Panc1 (cell line): ENCODE measurements around the gene PTRH1. TPM values are rescaled to one million over a fixed set of nuclear protein-coding genes. Genes with fewer than 3 reads are reported as not detected.

Experiments
- ATAC-seq: fragments of 200-7000 bp; cut with Tn5 transposase; 2 replicates; pipeline ENCODE4 v1.9.1; 2020; ENCODE audit warnings: mild to moderate bottlenecking, moderate library complexity
- BruUV-seq: library from RNA; stranded (reverse); fragments of 400-500 nt; replicated peaks from 2 replicates; lab custom pipeline; 2021; lab: Mats Ljungman, UMichigan
- CTCF ChIA-PET: fragments of 300-600 bp; sonication (Branson Sonifier 250); formaldehyde crosslinking; loops from one replicate; lab custom pipeline; 2022; ENCODE audit warnings: antibody characterized with exemption; lab: Charles Lee
- POLR2A ChIA-PET: fragments of 300-600 bp; sonication (Branson Sonifier 250); formaldehyde crosslinking; loops from one replicate; lab custom pipeline; 2022; ENCODE audit warnings: antibody characterized with exemption; lab: Charles Lee
- DNase-seq: peaks from one replicate; pipeline ENCODE4 v3.0.0-alpha.2; 2010; ENCODE audit warnings: low read depth, low spot score
- H3K27ac ChIP-seq: 2 replicates; pipeline ENCODE4 v1.5.1; 2011; ENCODE audit warnings: mild to moderate bottlenecking, low read length, inconsistent platforms
- H3K27me3 ChIP-seq: fragments of 200-500 bp; sonication (Bioruptor generic); 2 replicates; pipeline ENCODE4 v1.6.0; 2014; ENCODE audit warnings: low read length, inconsistent platforms; ENCODE audit not compliant: control insufficient read depth, insufficient read depth
- H3K36me3 ChIP-seq: fragments of 200-500 bp; sonication (Bioruptor generic); 2 replicates; pipeline ENCODE4 v1.5.1; 2014; ENCODE audit warnings: inconsistent platforms, mild to moderate bottlenecking, low read length, moderate library complexity; ENCODE audit not compliant: control insufficient read depth, insufficient read depth
- H3K4me1 ChIP-seq: 2 replicates; pipeline ENCODE4 v1.5.1; 2011; ENCODE audit warnings: inconsistent platforms, mild to moderate bottlenecking, low read length, moderate library complexity; ENCODE audit not compliant: control insufficient read depth, insufficient read depth
- H3K4me3 ChIP-seq, 2 experiments: 2 replicates each; pipeline ENCODE4 v1.5.1; 2011 to 2012; ENCODE audit warnings: low read depth in 2 of 2, low read length in 2 of 2, mild to moderate bottlenecking in 2 of 2, inconsistent platforms in 1 of 2, moderate library complexity in 1 of 2
- H3K9me3 ChIP-seq: fragments of 200-500 bp; sonication (Bioruptor generic); 2 replicates; pipeline ENCODE4 v1.5.1; 2014; ENCODE audit warnings: low read depth, mild to moderate bottlenecking, inconsistent platforms, low read length, moderate library complexity; ENCODE audit not compliant: control insufficient read depth, insufficient read depth
- CTCF ChIP-seq: fragments of 450-650 bp; IDR thresholded peaks from 2 replicates; pipeline ENCODE4 v1.5.1; 2017; ENCODE audit warnings: mild to moderate bottlenecking
- POLR2AphosphoS5 ChIP-seq: IDR thresholded peaks from 2 replicates; pipeline ENCODE4 v1.6.1; 2012; ENCODE audit warnings: mild to moderate bottlenecking, low read depth, low read length, moderate library complexity
- REST ChIP-seq, 2 experiments: IDR thresholded peaks; 2 replicates each; pipeline ENCODE4 v1.6.1; 2011 to 2012; ENCODE audit warnings: low read depth in 2 of 2, control low read depth in 1 of 2, low read length in 1 of 2, mild to moderate bottlenecking in 1 of 2, moderate library complexity in 1 of 2; ENCODE audit not compliant: insufficient read depth in 1 of 2
- SIN3A ChIP-seq: IDR thresholded peaks from 2 replicates; pipeline ENCODE4 v1.6.1; 2012; ENCODE audit warnings: low read depth, mild to moderate bottlenecking, low read length, moderate library complexity, borderline replicate concordance; ENCODE audit not compliant: insufficient read depth
- TCF7L2 ChIP-seq: IDR thresholded peaks from 2 replicates; pipeline ENCODE4 v1.6.1; 2011; ENCODE audit warnings: mild to moderate bottlenecking, low read depth, low read length, inconsistent platforms
- in situ Hi-C: cut with HindIII; loops from 2 replicates; pipeline ENCODE4 v1.10.0; 2016; ENCODE audit warnings: low sequenced_read_pairs, low pct_unique_long_range_greater_than_20kb
- intact Hi-C: fragments of 100-400 bp; cut with micrococcal nuclease; formaldehyde crosslinking; loops from one replicate; pipeline ENCODE4 v1.10.0; 2022; ENCODE audit not compliant: unreplicated experiment
- total RNA-seq: library from RNA; stranded (reverse); gene quantifications from one replicate; pipeline ENCODE4 v1.2.1, GENCODE V29; 2021; ENCODE audit not compliant: unreplicated experiment

Gene PTRH1
- total RNA-seq, 1 experiment from 2014 or later = 13.8 TPM

GRCh38 chr9:127714951-127715469 lies 453 bp downstream of the PTRH1 start:
- ChIA-PET POLR2A (no interaction called here), CTCF (no interaction called here)
- H3K36me3 ChIP-seq = peaks cover 3% of the 10 kb centered on the region; the same call in 1 of the 2 replicates
- no peaks in the 10 kb centered on the region for H3K9me3 ChIP-seq
- ATAC-seq (peak; percentile 24), DNase-seq (no peak)
- H3K4me3 ChIP-seq = peak overlapping the region; percentile 75 to 86
- BruUV-seq = TSS peak; percentile 84
- peaks cover 11% of the 10 kb centered on the region for H3K4me1 ChIP-seq
- H3K27me3 ChIP-seq = no peaks in the 10 kb centered on the region
- peak overlapping the region; percentile 54; the same call in 1 of the 2 replicates for H3K27ac ChIP-seq
- intact Hi-C loops (no loop called here), in situ Hi-C loops (no loop called here)
- no peak for TF ChIP-seq SIN3A
- TF ChIP-seq TCF7L2 = no peak
- no peak for TF ChIP-seq REST (IDR thresholded peaks at IDR 0.05; ENCODE audit: insufficient read depth in 1 of 2, low read depth in 2 of 2, low read length in 1 of 2)
- no peak for TF ChIP-seq CTCF
- TF ChIP-seq POLR2AphosphoS5 = no peak

- H3K36me3 ChIP-seq = peaks cover 3% of the 10 kb centered on the region; the same call in 1 of the 2 replicates
- H3K9me3 ChIP-seq = no peaks in the 10 kb centered on the region
- BruUV-seq = no TSS peak
- intact Hi-C loops = no loop called here
- H3K4me1 ChIP-seq = peaks cover 11% of the 10 kb centered on the region
- DNase-seq (no peak), ATAC-seq (no peak)
- in situ Hi-C loops = no loop called here
- CTCF ChIA-PET = no interaction called here
- H3K27me3 ChIP-seq = no peaks in the 10 kb centered on the region
- peak overlapping the region; percentile 44 for H3K27ac ChIP-seq
- H3K4me3 ChIP-seq = peak overlapping the region; percentile 49 to 86
- POLR2A ChIA-PET = no interaction called here
- TF ChIP-seq REST (IDR thresholded peaks at IDR 0.05; ENCODE audit: insufficient read depth in 1 of 2, low read depth in 2 of 2, low read length in 1 of 2) = no peak
- TF ChIP-seq SIN3A = no peak
- TF ChIP-seq POLR2AphosphoS5 = no peak
- no peak for TF ChIP-seq TCF7L2
- TF ChIP-seq CTCF = no peak
Measured at GRCh38 chr9:127714020-127714750, 1.3 kb downstream of the PTRH1 start.
